NCI-H2227 (cell line): ENCODE measurements around the gene UTF1.
"Not testable (repeated sequence)": the region's sequence is repeated elsewhere in the genome, so short reads cannot be mapped to it uniquely, and the experiment has no call there.

ENCODE experiments used
- DNase-seq: peaks from one replicate; lab custom pipeline; 2025; ENCODE audit not compliant: unreplicated experiment; lab: John Stamatoyannopoulos, UW

Gene UTF1

GRCh38 chr10:133261726-133262325 is 31.8 kb downstream of the UTF1 start:
- peak; percentile 80 for DNase-seq

- DNase-seq = peak; percentile 6
Measured at GRCh38 chr10:133262696-133263095, 32.7 kb downstream of the UTF1 start.

- no peak for DNase-seq
Measured at GRCh38 chr10:133263674-133264073, 33.7 kb downstream of the UTF1 start.

GRCh38 chr10:133264461-133264860 is 34.4 kb downstream of the UTF1 start:
- DNase-seq = no peak

- DNase-seq = not testable (repeated sequence)
Measured at GRCh38 chr10:133265052-133265451, 35.0 kb downstream of the UTF1 start.

- no peak for DNase-seq
Measured at GRCh38 chr10:133266056-133266795, 36.2 kb downstream of the UTF1 start.

- DNase-seq = no peak
Measured at GRCh38 chr10:133267293-133267692, 37.3 kb downstream of the UTF1 start.

GRCh38 chr10:133267829-133268228 is 37.8 kb downstream of the UTF1 start:
- DNase-seq = no peak

GRCh38 chr10:133268532-133268931 is 38.5 kb downstream of the UTF1 start:
- no peak for DNase-seq

GRCh38 chr10:133269367-133269766 is 39.4 kb downstream of the UTF1 start:
- DNase-seq = no peak

GRCh38 chr10:133270204-133270603 is 40.2 kb downstream of the UTF1 start:
- no peak for DNase-seq

- no peak for DNase-seq
Measured at GRCh38 chr10:133270773-133271297, 40.8 kb downstream of the UTF1 start.

- DNase-seq = no peak
Measured at GRCh38 chr10:133271521-133272300, 41.7 kb downstream of the UTF1 start.

GRCh38 chr10:133272301-133272963 is 42.4 kb downstream of the UTF1 start:
- no peak for DNase-seq

GRCh38 chr10:133272964-133273420 is 43.0 kb downstream of the UTF1 start:
- DNase-seq = no peak

- no peak for DNase-seq
Measured at GRCh38 chr10:133273534-133274143, 43.6 kb downstream of the UTF1 start.

GRCh38 chr10:133274751-133275683 is 45.0 kb downstream of the UTF1 start:
- no peak for DNase-seq

GRCh38 chr10:133275684-133276092 is 45.7 kb downstream of the UTF1 start:
- DNase-seq = no peak

- no peak for DNase-seq
Measured at GRCh38 chr10:133276100-133276434, 46.0 kb downstream of the UTF1 start.
